ENCODE data around the gene PHKG2.

The PHKG2 gene

DNA sequence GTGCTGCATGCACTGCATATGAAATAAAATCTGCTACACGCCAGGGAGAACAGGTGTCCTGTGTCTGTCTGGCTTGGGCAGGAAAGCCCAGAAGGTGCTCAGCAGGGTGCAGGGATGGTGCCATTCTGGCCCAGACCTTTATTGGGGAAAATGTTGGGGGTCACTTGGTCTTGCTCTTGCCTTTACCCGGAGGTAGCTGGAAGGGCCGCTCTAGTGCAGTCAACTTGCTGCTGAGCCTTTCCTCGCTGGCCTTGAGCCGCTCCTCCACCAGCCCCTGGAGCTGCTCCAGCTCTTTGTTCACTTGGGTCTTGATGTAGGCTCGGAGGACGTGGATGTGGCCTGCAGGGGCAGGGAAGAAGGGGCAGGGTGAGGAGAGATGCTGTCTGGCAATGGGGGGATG, 9.1 kb downstream of the PHKG2 start:
- no peak for DNase-seq

DNA sequence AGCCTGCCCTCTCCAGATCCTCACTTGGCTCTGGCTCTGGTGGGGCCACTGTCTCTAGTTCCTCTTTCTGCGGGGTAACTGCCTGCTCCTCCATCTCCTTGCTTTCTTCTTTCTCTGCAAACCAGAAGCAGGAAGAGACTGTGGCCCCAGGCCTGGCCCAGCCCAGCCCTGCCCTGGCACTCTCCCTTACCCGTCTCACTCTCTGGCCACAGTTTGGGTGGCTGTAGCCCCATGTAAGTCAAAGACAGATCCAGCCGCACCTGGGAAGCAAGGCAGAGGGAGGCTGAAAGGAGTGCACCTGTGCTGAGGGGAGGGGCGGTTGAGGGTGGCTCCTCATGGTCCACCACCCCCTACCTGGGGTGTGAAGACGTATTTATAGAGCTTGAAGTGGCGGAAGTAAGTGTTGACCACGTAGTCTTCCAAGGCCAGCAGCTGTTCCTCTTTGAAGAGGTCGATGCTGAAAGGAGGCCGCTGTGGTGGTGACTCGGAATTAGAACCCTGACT, 10.8 kb downstream of the PHKG2 start:
- no peak for DNase-seq

DNA sequence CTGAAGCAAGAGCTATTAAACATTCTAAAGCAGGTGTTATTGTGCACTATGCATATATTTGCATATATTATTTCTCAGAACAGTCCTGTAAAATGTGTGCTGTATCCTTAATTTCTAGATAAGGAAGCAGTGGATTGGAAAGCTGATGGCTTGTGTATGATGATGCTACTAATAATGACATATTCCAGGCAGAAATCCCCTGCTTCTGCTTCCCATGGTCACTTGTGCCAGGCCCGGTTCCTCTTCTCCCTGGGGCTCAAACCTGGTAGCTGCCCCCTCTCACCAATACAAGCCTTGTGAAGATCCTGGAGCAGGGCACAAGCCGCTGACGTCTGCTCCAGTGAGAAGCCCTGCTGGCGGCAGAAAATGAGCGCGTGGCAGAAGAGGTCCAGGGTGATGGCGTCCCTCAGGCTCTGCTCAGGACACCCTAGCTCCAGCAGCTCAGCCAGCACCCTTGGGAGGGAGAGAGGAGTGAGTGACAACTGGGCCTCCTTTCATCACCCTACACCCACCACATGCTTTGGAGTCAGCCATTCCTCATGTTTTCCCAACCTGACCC, 11.9 kb downstream of the PHKG2 start:
- no peak for DNase-seq

DNA sequence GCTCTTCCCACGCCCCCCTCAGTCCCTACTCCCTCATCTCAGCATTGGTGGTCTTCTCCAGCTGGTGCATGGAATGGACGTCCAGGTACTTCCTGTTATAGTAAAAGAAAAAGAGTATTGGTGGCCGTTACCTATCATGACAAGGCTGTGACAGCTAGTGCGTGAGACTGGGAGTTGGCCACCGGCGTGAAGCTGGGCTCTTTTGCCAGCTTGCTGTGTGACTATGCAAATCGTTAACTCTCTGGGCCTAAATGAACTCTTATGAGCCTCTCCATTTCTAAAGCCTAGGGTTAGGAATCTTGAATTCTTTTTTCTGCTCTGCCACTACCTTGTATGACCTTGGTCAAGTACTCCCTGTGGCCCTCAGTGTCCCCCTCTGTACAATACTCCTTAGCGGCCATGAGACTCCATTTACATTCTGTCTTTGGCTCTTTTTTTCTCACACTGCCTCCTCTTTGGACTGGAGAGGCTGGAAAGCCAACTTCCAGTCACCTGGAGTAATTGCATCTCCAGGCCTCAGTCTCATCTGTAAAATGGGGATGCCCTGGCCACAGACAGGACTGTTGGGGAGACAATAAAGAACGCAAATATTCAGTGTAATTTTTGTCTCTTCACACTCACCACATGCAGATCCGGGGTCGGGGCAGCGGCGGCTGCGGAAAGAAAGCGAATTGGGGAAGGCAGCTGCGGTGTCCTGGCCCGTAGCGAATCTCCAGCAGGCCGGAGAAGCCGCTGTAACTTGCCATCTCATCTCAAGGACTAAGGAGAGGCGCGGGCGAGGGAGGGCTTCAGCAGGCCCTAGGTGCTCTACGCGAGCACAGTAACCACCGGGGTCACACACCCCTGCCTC, 12.6 kb downstream of the PHKG2 start:
- no peak for DNase-seq

DNA sequence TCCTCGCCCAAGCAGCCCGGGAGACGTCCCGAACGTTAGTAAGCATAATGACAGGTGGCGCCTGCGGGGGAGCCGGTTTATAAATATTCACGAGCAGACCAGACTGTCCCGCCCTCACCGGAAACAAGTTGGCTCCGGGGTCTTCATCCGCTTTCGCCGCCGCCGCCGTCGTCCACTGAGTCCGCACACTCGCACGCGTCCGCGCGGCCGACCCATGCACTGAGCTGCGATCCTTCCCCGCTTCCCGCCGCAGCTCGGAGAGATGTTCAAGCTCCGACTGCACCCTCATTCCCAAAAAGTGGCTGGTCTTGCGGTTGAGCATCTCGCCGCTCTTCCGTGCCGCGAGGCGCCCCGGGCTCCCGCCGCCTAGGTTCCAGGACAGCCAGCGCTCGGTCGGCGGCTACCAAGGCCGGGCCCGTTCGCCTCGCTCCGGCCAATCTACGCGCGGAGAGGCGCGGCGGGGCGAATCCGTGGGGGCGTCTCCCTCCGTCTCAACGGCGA, 13.3 kb downstream of the PHKG2 start:
- peak; percentile 62 for DNase-seq

DNA sequence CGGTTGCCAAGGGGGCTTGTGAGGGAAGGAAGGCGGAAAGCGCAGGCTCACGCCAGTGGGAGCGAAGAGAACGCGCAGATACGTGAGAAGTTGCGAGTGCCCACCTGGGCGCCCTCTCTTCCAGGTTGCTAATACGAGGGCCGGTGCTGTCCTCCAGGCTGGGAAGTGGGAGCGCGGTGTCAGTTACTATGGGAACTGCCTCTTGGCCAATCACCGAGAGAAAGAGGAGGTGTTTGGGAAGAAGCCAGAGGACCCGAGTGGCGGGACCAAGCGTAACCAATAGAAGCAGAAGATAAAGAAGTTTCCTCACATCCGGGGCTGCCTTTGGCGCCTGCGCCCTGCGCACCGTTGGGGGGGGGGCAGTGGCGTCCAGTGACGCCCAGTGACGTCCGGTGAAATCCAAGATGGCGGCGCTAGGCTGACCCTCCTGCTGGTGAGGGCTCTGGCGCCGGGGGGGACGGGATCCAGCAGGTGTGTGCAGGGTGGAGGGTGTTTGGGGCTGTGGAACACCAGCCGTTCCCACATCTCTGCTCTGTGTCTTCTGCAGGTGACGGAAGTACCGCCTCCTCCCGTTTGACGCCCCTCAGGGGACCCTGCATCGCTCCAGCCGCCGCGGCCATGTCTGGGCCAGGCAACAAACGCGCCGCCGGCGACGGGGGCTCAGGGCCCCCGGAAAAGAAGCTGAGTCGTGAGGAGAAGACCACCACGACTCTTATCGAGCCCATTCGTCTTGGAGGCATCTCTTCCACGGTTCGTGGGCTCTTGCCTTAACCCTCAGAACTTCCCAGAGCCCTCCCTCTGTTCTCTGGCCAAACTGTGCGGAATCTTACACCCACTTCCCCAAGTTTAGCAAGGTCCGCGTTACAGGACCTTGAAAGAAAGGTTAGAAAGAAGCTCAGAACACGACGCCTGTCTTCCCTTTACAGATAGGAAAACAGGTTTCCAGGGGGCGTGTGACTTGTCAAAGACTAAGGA, 14.0 kb downstream of the PHKG2 start, which contains the start of the genes CFAP119 and RNF40:
Gene CFAP119, minus strand, starts transcription at position 135 of the 975 bp plus-strand sequence. CDS start 314 bp downstream, outside the sequence.
Gene RNF40, plus strand, starts transcription at position 395 of the 975 bp plus-strand sequence. Its CDS starts 224 bp downstream, at position 619.
- DNase-seq, result peak; percentile 99

DNA sequence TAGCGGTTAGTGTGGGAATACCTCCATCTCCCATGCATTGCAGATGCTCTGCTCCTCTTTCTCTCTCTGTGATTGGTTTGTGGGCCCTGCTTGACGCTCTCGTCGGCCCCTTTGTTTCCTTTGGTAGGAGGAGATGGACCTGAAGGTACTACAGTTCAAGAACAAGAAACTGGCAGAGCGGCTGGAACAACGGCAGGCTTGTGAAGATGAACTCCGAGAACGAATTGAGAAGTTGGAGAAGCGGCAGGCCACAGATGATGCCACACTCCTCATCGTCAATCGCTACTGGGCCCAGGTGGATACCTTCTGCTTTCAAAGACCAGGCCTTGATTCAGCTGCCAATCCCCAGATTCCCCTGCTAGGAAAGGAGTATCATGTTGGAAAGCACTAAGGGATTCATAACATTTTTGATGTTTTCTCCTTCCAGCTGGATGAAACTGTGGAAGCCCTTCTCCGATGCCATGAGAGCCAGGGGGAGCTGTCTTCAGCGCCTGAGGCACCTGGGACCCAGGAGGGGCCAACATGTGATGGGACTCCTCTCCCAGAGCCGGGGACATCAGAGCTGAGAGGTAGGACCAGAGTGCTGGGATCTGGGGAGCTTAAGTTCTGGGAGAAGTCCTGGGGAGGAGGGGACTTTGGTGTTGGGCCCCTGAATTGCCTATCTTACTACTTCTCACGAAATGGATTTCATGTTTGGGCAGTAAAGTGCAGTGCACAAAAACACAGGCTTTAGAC, 14.9 kb downstream of the PHKG2 start:
- DNase-seq, result no peak

DNA sequence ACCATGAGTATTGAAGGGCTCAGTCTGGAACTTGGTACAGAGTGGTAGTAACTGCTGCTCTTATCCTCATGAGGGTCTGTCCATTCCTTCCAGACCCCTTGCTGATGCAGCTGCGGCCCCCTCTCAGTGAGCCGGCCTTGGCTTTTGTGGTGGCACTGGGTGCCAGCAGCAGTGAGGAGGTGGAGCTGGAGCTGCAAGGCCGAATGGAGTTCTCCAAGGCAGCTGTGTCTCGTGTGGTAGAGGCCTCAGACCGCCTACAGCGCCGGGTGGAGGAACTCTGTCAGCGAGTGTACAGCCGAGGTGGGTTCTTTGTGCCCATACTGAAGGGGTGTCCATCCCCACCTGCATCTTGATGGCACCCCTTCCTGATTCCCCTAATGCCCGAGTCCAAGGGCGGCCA, 15.9 kb downstream of the PHKG2 start:
- no peak for DNase-seq

DNA sequence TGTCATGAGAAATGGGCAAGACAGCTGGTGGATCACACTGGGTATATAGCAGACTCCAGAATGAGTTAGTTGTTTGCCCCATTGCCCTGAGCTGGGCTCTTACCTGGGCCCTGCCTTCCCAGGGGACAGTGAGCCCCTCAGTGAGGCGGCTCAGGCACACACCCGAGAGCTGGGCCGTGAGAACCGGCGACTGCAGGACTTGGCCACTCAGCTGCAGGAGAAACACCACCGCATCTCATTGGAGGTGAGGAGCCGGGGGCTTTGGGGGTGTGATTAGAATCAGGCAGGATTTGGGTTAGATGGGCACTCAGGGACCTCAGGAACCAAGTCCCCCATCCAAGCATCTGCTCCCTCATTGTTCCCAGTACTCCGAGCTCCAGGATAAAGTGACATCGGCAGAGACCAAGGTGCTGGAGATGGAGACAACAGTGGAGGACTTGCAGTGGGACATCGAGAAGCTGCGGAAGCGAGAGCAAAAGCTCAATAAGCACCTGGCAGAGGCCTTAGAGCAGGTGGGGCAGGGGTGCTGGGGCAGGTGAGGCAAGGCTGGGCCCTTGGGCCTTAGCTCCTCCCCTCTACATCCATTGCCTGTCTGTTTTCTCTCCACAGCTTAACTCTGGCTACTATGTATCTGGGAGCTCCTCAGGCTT, 16.7 kb downstream of the PHKG2 start:
- DNase-seq, result no peak

DNA sequence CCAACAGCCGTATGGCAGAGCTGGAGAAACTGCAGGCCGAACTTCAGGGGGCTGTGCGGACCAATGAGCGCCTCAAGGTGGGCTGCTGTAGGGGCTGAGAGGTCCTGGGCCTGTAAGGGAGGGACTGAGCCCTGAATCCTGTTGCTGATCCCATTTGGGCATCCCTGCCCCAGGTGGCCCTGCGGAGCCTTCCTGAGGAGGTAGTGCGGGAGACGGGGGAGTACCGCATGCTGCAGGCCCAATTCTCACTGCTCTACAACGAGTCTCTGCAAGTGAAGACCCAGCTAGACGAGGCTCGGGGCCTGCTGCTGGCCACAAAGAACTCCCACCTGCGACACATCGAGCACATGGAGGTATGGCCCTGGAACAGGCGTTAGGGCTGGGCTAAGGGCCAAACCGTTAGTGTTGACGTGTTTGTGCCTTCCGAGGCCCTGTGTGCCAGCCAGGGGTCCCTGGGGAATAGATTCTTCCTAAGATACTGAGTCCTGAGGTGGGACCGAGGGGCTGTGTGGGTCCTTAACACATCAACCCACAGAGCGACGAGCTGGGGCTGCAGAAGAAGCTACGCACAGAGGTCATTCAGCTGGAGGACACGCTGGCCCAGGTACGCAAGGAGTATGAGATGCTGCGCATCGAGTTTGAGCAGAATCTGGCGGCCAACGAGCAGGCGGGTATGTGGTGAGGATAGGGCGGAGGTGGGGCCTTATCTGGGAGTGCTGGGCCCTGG, 18.1 kb downstream of the PHKG2 start:
- peak; percentile 92 for DNase-seq

DNA sequence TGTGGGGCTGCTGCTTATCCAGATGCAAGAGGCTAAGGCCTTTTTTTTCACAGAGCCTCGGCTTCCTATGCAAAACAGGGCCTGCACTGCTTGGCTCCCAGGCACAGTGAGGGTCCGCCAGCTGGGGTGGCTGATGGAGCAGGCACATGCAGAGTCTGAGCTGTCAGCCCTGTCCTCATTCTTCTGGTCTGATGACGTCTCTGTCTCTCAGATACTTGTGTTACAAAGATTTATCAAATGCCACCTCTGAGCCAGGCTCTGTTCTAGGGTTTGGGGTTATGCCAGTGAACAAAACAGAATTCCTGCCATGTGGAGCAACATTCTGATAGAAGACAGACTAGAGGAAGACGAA, 18.7 kb downstream of the PHKG2 start:
- no peak for DNase-seq

DNA sequence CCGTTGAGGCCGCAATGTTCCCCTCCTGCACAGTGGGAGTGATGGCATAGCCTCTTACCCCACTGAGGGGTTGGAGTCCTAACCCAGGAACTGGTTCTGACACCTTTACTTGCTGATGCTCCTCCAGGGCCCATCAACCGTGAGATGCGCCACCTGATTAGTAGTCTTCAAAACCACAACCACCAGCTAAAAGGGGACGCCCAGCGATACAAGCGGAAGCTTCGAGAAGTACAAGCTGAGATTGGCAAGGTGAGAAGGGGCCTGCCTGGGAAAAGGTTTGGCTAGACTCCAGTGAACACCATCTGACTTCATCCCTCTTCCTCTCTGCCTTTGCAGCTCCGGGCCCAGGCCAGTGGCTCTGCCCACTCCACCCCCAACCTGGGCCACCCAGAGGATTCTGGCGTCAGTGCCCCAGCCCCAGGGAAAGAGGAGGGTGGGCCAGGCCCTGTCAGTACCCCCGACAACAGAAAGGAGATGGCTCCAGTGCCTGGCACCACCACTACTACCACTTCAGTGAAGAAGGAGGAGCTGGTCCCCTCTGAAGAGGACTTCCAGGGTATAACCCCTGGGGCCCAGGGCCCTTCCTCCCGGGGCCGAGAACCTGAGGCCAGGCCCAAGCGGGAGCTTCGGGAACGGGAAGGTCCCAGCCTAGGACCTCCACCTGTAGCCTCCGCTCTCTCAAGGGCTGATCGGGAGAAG, 19.7 kb downstream of the PHKG2 start:
- no peak for DNase-seq

DNA sequence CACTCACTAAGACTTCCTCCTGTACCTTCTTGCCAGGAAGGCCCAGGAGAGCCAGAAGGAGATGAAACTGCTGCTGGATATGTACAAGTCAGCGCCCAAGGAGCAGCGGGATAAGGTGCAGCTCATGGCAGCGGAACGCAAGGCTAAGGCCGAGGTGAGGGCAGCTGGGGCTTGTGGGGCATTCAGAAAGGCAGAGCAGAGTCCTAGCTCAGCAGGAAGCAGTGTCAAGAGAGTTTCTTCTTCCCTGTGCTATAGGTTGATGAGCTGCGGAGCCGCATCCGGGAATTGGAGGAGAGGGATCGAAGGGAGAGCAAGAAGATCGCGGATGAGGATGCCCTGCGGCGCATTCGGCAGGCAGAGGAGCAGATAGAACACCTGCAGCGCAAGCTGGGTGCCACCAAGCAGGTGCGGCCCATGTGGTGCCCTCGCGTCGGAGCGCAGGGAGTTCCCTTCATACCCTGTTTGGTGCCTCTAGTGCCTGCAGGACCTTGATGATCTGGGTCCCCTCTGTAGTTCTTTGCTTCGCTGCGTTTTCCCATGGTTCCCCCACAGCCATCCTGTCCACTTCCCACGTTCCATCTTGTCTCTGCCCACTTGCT, 20.5 kb downstream of the PHKG2 start:
- no peak for DNase-seq

DNA sequence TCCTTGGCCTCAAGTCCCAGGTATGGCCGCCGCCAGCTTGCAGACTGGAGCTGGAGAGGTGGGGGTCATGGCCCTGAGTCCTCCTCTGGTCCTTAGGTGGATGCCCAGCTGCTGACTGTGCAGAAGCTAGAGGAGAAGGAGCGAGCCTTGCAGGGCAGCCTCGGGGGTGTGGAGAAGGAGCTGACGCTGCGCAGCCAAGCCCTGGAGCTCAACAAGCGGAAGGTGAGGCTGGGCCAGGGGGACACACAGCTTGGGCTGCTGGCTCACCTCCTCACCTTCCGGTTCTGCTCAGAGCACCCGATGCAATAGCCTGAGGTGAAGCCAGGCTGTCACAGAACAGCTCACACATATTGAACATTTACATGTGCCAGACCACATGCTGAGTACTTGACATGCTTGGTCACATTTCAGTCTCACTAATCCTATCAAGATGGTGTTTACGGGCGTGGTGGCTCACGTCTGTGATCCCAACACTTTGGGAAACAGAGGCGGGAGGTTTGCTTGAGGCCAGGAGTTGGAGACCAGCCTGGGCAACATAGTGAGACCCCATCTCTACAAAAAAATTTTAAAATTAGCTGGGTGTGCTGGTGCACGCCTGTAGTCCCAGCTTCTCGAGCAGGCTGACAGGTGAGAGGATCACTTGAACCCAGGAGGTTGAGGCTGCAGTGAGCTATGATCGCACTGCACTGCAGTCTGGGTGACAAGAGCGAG, 21.3 kb downstream of the PHKG2 start:
- no peak for DNase-seq

DNA sequence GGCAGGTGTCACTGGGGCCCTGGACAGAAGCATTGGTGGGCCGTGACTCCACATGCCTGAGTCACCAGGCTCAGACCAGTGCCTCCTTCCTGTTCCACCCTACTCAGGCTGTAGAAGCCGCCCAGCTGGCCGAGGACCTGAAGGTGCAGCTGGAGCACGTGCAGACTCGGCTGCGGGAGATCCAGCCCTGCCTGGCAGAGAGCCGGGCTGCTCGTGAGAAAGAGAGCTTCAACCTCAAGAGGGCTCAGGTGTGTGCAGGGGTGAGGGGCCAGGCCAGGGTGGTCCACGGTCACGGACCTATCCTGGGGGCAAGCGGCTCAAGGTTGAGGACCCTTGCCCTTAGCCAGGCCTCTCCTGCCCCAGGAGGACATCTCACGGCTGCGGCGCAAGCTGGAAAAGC, 23.5 kb downstream of the PHKG2 start:
- no peak for DNase-seq

DNA sequence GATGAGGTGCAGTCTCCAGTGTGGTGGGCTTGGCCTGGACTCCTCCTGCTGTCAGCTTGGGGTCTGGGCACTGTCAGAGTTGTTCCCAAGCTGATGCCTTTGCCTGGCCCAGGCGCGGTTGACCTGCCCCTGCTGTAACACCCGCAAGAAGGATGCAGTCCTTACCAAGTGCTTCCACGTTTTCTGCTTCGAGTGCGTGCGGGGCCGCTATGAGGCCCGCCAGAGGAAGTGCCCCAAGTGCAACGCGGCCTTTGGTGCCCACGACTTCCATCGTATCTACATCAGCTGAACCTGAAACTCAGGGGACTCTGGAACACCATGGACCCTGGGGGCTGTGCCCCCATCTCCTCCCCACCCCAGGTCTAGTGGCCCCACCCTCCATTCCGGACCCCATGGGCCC, 25.6 kb downstream of the PHKG2 start:
- DNase-seq, result no peak

DNA sequence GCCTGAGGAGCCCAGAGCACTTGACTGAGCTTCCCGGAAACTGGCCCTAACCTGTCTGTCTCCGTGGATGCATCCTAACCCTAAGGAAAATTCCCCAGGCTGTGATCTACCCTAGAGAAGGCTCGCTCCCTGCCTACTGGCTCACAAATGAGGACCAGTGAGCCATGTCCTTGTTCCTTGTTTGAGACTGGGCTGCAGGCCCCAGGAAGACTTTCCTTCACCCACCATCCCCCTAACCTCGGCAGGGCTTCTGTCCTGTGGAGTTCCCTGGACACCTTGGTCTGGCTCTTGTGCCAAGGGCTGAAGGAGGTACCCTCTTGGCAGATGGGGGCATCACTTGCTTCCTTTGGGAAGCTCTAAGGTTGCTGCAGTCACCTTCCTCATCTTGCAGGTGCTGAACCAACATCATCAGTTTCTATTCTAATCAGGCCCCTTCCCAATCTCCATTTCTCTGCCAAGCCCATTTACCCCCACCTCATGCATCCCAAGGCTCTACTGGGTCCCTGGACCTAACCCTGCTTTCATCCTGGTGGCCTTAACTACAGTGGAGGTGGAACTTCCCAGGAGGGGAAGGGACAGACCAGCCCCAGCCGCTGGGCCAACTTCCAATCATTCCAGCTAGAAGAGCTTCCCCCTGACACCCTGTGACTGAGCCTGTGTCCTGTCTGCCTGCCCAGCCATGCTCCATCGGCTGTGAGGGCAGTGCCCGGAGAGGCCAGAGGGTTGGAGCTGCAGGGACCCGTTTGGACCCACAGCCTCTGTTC, 26.3 kb downstream of the PHKG2 start:
- no peak for DNase-seq

DNA sequence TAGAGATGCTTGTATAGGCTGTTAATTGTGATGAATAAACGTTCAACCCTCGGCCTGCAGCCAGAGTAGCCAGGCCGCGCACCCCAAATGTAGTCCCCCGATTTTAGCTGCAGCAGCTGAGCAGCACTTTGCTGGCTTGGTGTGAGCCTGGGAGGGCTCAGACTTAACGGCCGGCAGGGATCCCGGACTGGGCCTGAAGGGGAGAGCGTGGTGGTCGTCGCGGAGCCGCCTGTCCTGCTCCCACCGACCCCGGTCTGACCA, 26.8 kb downstream of the PHKG2 start:
- DNase-seq, result no peak

Measured in hematopoietic multipotent progenitor cell treated with erythropoietin and hydrocortisone succinate and interleukin-3 and kit ligand, for 8 days (in vitro differentiated cells).